Measurements from ENCODE around the gene AMOTL1. TPM values are rescaled to one million over a fixed set of nuclear protein-coding genes. Genes with fewer than 3 reads are reported as not detected.

The AMOTL1 gene
- total RNA-seq, 4 donors from 2014 or later: 32.0 to 67.6 (median 56.8) TPM

- peak; percentile 30 for DNase-seq (ENCODE audit: low spot score)
- no peak for TF ChIP-seq CTCF (IDR thresholded peaks at IDR 0.05)
- peak; percentile 89 for ATAC-seq (ENCODE audit: low FRiP score)
These were observed 108.7 kb downstream of the AMOTL1 start for GRCh38 chr11:94876645-94877442.

- no peak for ATAC-seq (ENCODE audit: low FRiP score)
- no peak for TF ChIP-seq CTCF (IDR thresholded peaks at IDR 0.05)
- DNase-seq (ENCODE audit: low spot score): no peak
These were observed 109.5 kb downstream of the AMOTL1 start for GRCh38 chr11:94877443-94878200.

GRCh38 chr11:94879006-94879405 is 110.8 kb downstream of the AMOTL1 start:
- TF ChIP-seq CTCF (IDR thresholded peaks at IDR 0.05): no peak
- no peak for DNase-seq (ENCODE audit: low spot score)
- ATAC-seq (ENCODE audit: low FRiP score): no peak

- ATAC-seq (ENCODE audit: low FRiP score) (no peak), DNase-seq (ENCODE audit: low spot score) (no peak)
- TF ChIP-seq CTCF (IDR thresholded peaks at IDR 0.05): no peak
These were observed 112.1 kb downstream of the AMOTL1 start for GRCh38 chr11:94880216-94880615.

- no peak for TF ChIP-seq CTCF (IDR thresholded peaks at IDR 0.05)
- DNase-seq (ENCODE audit: low spot score) (no peak), ATAC-seq (ENCODE audit: low FRiP score) (no peak)
These were observed 114.8 kb downstream of the AMOTL1 start for GRCh38 chr11:94882931-94883330.

- no peak for DNase-seq (ENCODE audit: low spot score)
- no peak for ATAC-seq (ENCODE audit: low FRiP score)
- no peak for TF ChIP-seq CTCF (IDR thresholded peaks at IDR 0.05)
These were observed 115.7 kb downstream of the AMOTL1 start for GRCh38 chr11:94883878-94884277.
